Ascending aorta (tissue), 2 donors: ENCODE data around the gene LIPG. TPM values are rescaled to one million over a fixed set of nuclear protein-coding genes. Genes with fewer than 3 reads are reported as not detected.

Experiments used
- DNase-seq, 2 donors: peaks; one replicate each; pipeline ENCODE4 v3.0.0-alpha.2; 2019; ENCODE audit warnings: low spot score in 2 of 2
- H3K27ac ChIP-seq, 2 donors: fragments of 200-600 bp; sonication (generic); one replicate each; pipeline ENCODE4 v1.5.1; 2016 to 2017; ENCODE audit warnings: mild to moderate bottlenecking in 1 of 2
- H3K27me3 ChIP-seq: fragments of 200-600 bp; sonication (generic); one replicate; pipeline ENCODE4 v1.5.1; 2017
- H3K36me3 ChIP-seq, 2 donors: fragments of 200-600 bp; sonication (generic); one replicate each; pipeline ENCODE4 v1.5.1; 2016
- H3K4me1 ChIP-seq, 2 donors: fragments of 200-600 bp; sonication (generic); one replicate each; pipeline ENCODE4 v1.5.1; 2016 to 2017; ENCODE audit warnings: mild to moderate bottlenecking in 1 of 2
- H3K4me3 ChIP-seq, 2 donors: fragments of 200-600 bp; sonication (generic); one replicate each; pipeline ENCODE4 v1.5.1; 2016 to 2017; ENCODE audit warnings: mild to moderate bottlenecking in 1 of 2
- H3K9me3 ChIP-seq, 2 donors: fragments of 200-600 bp; sonication (generic); one replicate each; pipeline ENCODE4 v1.5.1; 2016
- CTCF ChIP-seq, 3 experiments: fragments of 200-600 bp in 2 of 3; fragments of 450-650 bp in 1 of 3; sonication (generic) in 2 of 3; IDR thresholded peaks; one replicate each; pipeline ENCODE4 v1.5.1; 2016 to 2019; ENCODE audit warnings: antibody characterized with exemption in 3 of 3, mild to moderate bottlenecking in 1 of 3, moderate library complexity in 1 of 3
- intact Hi-C: fragments of 100-400 bp; cut with DNase I; formaldehyde crosslinking; loops from one replicate; pipeline ENCODE4 v1.15.1; 2023
- total RNA-seq: library from RNA; depleted of rRNA; stranded (reverse); fragments of >200 nt; gene quantifications from one replicate; pipeline ENCODE4 v1.1.0, GENCODE V29; 2016

LIPG gene
- total RNA-seq, 1 donor from 2014 or later = 1.6 TPM

- H3K27ac ChIP-seq = no peak overlapping the region
- no peaks in the 10 kb centered on the region for H3K4me1 ChIP-seq
- H3K4me3 ChIP-seq = no peak overlapping the region
- H3K9me3 ChIP-seq = no peaks in the 10 kb centered on the region
- H3K27me3 ChIP-seq = no peaks in the 10 kb centered on the region
- intact Hi-C loops = no loop called here
- no peak for TF ChIP-seq CTCF (IDR thresholded peaks at IDR 0.05)
- no peak for DNase-seq
- no peaks in the 10 kb centered on the region for H3K36me3 ChIP-seq
These were observed 55.5 kb downstream of the LIPG start for GRCh38 chr18:49617329-49617695.

- no peak overlapping the region for H3K4me3 ChIP-seq
- intact Hi-C loops = no loop called here
- H3K9me3 ChIP-seq = no peaks in the 10 kb centered on the region
- H3K36me3 ChIP-seq = no peaks in the 10 kb centered on the region
- H3K27me3 ChIP-seq = no peaks in the 10 kb centered on the region
- H3K27ac ChIP-seq = no peak overlapping the region
- DNase-seq = no peak
- no peak for TF ChIP-seq CTCF (IDR thresholded peaks at IDR 0.05)
- no peaks in the 10 kb centered on the region for H3K4me1 ChIP-seq
These were observed 56.0 kb downstream of the LIPG start for GRCh38 chr18:49617865-49618264.

GRCh38 chr18:49618742-49619681 is 57.2 kb downstream of the LIPG start:
- H3K36me3 ChIP-seq = no peaks in the 10 kb centered on the region
- no peak overlapping the region for H3K27ac ChIP-seq
- no peaks in the 10 kb centered on the region for H3K27me3 ChIP-seq
- H3K4me1 ChIP-seq = no peaks in the 10 kb centered on the region
- H3K9me3 ChIP-seq = no peaks in the 10 kb centered on the region
- no peak for DNase-seq
- intact Hi-C loops = no loop called here
- H3K4me3 ChIP-seq = no peak overlapping the region
- no peak for TF ChIP-seq CTCF (IDR thresholded peaks at IDR 0.05)

- Histone ChIP-seq H3K36me3 (no peaks in the 10 kb centered on the region), H3K27ac (no peak overlapping the region), H3K27me3 (no peaks in the 10 kb centered on the region), H3K9me3 (no peaks in the 10 kb centered on the region), H3K4me1 (no peaks in the 10 kb centered on the region), H3K4me3 (no peak overlapping the region)
- intact Hi-C loops = no loop called here
- DNase-seq = no peak
- TF ChIP-seq CTCF (IDR thresholded peaks at IDR 0.05) = no peak
These were observed 57.9 kb downstream of the LIPG start for GRCh38 chr18:49619801-49620200.

- TF ChIP-seq CTCF (IDR thresholded peaks at IDR 0.05) = no peak
These were observed 59.4 kb downstream of the LIPG start for GRCh38 chr18:49621301-49621700.

More at GRCh38 chr18:49621301-49621700, 59.4 kb downstream of the LIPG start:
- H3K4me1 ChIP-seq = no peaks in the 10 kb centered on the region
- intact Hi-C loops = no loop called here
- no peak for DNase-seq
- H3K27ac ChIP-seq = no peak overlapping the region
- no peaks in the 10 kb centered on the region for H3K27me3 ChIP-seq
- no peak overlapping the region for H3K4me3 ChIP-seq
- no peaks in the 10 kb centered on the region for H3K9me3 ChIP-seq
- no peaks in the 10 kb centered on the region for H3K36me3 ChIP-seq
